Measurements from ENCODE around the gene CFAP58.
A peak's percentile ranks its signal among the peaks of the same experiment; 100 is the strongest.

CFAP58 gene

DNA sequence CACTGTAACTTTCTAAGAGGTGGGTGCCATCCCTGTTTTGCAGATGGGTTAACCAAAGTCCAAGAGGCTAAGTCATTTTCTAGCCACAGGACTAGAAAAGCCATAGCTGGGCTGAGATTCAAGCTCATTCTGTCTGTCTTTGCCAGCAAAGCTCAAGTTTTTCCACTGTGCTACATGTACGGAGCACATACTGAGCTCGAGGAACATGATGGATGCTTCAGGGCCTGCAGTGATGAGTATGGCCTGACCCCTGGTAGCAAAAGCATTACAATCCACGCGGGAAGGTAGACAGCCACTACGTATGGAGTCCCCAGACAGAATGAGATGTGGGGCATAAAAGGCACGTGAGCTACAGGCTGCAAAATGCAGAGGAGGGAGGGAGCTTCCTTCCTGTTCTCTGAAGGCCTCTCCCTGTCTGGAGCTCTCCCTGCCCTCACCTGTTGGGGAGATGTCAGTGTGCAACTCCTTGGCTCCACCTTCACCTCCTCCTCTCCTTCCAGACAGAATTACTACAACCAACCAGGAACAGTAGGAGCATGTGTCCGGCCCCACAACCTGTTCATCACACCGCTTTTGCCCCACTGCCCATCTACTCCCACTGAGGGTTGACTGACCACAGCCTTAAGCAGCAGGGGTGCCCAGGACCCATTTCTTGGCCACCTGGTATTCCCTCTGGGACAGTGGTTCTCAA is 31.8 kb upstream of the CFAP58 start:
- DNase-seq, result no peak

GRCh38 chr10:104322416-104322782 is 31.2 kb upstream of the CFAP58 start:
- DNase-seq, result peak; percentile 12

DNA sequence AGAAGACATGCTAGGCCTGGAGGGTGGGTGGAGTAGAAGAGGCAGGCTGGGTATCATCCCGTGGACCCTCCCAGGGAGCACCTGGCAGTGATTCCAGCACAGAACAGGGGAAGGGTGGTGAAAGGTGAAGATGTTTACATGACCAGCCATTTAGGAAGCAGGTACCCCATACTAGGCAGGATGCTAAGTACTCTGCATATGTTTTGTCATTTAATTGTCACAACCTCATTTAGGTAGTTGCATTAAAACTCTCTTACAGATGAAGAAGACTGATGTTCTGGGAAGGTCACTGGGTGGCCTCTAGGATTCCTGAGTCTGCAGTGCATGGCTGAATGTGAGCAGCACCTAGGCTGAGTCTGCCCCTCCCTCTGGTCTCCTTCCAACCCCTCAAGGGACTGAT is 30.5 kb upstream of the CFAP58 start:
- no peak for DNase-seq

- DNase-seq, result no peak
These were observed 29.9 kb upstream of the CFAP58 start for GRCh38 chr10:104323760-104324201.

GRCh38 chr10:104324221-104324686 is 29.4 kb upstream of the CFAP58 start:
- no peak for DNase-seq

DNA sequence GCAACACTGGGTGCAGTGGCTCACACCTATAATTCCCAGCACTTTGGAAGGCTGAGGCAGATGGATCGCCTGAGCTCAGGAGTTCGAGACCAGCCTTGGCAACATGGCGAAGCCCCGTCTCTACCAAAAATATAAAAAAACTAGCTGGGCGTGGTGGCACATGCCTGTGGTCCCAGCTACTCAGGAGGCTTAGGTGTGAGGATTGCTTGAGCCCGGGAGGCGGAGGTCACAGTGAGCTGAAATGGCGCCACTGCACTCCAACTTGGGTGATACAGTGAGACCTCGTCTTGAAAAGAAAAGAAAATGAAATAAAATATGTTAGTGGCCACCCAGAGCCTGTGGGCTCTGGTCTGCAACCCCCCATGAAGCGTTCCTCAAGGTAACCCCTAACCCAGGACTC is 28.7 kb upstream of the CFAP58 start:
- no peak for DNase-seq

DNA sequence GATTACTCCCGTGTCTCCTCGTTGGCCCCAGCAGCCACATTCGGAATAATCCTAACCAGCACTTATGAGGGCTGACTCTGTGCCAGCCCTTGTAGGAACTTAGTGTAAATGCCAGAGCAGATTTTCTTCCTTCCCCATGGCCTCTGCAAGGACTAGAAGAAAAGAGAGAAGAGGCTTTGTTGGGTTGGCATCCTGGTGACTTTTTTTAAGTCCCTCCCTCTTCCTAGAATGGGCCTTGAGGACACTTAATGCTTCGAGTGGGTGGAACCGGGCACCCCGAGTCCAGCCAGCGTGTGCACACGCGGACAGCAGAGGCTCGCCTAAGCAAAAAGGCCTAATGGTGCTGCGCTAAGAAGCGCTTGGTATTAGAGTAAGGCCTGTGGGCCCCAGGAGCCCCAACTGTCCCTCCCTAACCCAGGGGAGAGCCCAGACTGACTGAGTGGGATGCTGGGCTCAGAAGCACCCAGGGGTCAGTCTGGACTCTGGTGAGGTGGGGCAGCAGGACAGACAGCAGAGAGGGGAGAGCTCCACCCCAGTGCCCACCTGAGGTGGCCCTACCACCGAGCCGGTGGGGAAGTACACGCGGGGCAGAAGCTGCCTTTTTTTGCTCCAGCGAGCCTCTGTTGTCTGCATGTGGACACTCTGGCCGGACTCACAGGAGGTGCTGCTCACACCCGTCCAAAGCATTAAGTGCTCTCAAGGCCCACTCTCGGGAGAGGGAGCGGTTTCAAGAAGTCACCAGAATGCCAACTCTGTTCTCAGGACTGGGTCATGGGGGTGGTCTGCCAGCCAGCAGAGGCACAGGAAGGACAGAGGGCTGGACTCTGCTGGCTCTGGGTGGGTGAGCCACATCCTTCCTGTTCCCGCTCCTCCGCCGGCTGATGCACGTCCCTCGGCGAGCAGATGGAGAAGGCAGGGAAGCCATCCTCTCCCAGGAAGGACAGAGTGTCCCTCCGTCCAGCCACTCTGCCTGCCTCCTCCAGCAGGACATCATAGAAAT is 27.9 kb upstream of the CFAP58 start:
- DNase-seq, result no peak

DNA sequence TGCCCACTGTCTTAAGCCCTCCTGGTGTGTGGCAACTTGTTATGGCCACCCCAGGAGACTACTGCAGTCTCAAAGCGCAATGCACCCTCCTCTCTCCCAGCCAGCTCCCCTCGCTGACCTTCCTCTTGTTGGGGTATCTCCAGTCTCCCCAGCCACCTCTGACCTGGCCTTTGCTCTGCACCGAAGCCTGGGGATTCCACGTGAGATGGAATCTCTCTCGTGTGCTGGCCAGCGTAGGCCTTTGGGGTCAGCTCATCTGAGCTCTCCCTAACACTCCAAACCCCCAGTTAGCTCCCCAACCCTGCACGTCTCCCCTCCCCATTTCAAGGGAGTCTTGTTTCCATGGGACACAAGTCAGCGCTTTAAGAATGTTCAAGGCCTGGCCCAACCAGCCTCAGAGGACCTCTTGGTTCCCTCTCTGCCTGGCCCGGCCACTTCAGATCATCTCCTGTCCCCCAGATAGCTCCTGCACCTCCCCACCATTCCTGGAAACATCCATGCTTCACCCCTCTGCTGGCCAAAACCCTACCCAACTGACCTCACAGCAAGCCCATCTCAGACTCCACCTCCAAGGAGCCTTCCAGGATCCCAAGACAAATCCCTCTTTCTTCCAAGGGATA is 26.5 kb upstream of the CFAP58 start:
- DNase-seq, result no peak

DNA sequence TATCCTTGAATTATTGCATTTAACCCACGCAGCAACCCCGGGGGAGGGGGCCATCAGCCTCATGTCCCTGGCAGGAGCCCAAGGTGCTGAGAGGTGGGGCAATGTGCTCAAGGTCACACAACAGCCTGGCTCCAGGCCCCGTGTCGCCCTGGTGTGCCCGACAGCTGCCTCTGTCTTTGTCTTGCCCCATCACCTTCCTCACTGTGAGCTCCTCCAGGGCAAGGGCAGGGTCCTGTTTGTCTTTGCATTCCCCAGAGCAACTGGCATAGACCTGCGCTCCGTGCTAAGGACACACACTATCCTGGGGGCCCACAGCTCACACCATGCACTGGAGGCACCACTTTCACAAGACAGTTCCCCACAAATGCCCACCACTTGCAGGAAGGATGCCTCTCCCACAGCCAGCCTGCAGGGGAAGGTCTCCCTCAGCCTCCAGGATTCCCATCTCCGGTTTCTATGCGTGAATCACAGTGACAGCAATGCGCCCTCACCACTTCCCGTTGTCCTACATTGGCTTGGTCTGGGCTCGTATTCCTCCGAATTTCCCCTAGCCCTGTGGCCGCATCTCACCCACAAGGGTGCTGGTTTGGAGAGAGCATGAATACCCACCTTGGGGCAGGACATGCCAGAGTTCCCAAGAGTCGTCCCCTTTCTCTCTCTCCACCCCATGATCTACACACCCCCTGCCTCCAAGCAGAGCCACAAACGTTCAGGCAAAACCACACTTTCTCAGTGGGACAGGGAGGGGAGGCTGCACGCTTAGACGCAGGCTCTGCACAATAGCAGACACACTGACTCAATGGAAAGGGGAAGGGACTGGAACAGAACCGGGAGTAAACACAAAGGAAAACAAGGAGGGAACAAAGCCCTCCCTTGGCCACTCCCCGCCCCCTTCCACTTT is 25.6 kb upstream of the CFAP58 start:
- peak; percentile 62 for DNase-seq

GRCh38 chr10:104328646-104328895 is 25.1 kb upstream of the CFAP58 start:
- no peak for DNase-seq

GRCh38 chr10:104328896-104329710 is 24.5 kb upstream of the CFAP58 start:
- DNase-seq, result peak; percentile 64

- no peak for DNase-seq
These were observed 23.9 kb upstream of the CFAP58 start for GRCh38 chr10:104329735-104330134.

DNA sequence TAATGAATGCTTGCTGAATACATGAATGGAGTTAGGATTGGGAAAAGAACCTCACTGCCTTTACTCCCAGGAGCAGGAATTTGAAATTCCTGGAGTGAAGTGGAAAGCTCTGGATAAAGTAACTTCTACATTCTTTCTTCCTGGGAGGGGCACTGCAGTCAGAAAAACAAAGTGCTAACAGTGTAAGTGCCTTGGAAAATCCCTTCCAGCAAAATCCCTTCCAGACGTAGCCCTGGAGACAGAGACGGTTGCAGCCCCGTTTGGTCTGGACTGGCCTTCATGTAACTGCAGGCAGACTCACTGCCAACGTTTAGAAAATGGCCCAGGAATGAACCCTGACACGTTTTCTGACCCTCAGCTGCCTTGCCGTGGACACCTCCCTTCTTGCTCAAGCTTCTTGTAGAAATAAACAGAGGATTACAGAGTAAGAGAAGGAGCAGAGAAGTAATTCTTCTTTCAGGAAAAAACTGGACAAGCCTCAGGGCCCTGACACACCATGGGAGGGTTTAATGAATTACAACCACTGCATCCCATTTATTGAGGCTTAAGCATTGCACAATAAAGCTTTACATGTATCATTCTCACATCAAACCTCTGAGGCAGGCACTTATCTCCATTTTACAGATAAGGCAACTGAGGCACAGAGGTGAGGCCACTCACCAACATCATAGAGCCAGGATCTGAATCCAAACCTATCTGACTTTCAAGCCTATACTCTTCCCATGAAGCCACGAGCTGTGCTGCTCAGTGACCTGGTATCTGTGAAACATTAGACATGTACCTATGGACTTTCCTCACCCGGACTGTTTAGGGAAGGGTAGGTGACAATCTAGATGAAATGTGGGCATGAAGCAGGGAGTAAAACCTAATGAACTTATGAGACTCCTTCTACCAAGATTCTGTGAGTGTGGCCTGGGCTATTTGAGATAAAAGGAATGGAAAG is 23.2 kb upstream of the CFAP58 start:
- no peak for DNase-seq

DNA sequence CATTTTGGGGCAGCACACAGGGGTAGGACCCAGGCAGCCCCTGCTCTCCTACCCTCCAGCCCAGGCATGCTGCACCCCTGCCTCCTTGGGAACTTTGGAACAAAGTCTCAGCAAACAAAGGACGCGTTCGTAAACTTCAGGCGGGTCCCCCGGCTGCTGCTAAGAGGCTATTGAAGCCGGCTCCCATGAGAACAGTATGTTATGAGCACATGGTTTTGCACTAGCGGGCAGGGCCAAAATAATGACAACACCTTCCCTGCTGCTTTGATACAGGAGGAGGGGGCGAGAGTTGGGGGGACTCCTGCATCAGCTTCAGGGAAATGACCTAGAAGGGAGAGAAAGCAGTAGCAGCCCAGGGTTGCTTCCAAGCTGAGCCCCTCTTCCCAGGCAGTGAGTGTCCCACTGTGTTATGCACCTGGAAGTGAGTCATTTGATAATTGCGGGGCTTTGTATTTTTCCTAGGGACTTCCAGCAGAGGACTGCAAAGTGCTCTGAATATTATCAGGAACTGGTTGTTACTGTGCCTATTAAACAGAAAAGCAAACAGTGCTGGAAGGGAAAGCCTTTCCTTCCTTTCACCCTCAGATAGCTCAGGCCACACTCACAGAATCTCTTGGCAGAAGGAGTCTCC is 22.3 kb upstream of the CFAP58 start:
- peak; percentile 64 for DNase-seq

DNA sequence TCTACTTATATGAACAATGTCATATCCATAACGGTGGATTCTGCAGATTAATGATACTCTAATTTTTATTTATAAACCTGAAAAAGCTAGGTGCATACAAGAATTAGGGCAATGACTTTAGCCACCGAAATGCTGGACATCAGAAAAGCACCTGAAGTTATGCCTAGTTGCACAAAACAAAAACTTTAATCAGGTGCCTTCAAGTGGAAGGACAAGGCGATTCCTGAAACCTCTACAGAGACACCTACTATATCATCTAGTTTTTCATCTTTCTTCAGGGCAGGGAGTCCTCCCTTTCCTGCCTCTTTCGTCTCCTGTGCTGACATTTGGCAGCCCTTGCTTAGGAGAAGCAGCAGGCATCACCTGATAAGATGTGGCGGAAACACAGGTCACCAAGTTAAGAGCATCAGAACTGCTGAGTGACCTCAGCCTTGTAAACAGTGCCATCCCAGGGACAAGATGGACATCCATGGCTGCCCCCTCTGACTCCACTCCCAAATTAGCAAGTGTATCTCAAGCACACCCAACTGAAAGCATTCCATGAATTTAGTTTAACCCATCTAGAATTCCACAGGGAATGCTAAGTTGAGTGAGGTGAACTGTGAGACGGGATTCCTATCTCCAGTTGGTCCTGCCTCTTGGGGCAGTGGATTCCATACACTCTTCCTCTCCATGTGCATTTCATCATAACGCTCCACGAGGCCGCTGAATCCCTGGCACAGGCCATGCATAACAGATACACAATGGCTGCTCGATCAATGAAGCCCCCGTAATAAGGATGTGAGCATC is 21.2 kb upstream of the CFAP58 start:
- DNase-seq, result no peak

GRCh38 chr10:104333032-104333727 is 20.5 kb upstream of the CFAP58 start:
- DNase-seq, result no peak

DNA sequence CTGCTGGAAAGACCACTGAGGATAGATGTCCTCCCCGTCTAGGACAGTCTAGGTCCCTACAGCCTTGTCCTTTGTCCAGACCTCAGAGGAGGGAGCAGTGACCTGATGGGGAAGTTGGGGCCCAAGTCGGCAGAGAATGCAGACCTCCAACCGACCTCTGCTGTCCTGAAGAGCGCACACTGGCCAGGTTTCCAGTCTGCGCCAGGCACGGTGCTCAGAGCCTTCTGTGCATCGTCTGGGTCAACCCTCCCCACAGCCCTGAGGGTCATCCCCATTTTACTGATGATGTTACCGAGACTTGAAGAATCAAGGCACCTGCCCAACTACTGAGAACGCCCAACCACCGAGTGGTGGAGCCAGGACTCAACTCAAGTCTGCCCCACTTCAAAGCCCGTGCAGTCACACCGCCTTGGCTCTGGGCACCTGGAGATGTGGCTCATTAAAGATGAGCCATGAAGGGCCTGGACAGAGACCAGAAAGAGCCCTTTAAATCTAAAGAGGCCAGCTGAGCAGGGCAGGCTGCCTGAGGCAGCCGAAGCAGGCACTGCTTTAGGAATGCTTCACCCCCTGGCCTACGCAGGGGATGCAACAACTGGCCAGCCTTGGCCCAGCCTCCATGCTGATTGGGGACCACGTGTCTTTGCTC is 19.8 kb upstream of the CFAP58 start:
- peak; percentile 65 for DNase-seq

DNA sequence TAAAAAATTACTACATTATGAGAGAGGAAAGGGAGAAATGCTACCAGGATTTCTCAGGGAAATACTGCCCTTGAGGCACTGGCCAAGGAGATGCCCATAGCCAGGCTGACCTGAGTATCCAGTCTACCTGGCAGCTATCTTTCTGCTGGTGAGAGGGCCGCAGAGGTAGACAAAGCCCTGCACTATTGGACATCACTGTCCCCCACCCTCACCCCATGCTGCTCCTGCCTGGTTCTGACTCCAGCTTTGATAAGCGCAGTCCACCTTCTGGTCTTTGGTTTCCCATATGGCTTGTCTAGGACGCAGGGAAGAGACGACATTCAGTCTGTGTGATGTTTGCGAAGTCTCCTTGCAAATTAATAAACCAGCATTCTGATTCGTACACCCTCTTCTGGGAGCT is 19.1 kb upstream of the CFAP58 start:
- DNase-seq, result no peak
